ENCODE measurements around the gene OR5AU1.
A peak's percentile ranks its signal among the peaks of the same experiment; 100 is the strongest.

The OR5AU1 gene

DNA sequence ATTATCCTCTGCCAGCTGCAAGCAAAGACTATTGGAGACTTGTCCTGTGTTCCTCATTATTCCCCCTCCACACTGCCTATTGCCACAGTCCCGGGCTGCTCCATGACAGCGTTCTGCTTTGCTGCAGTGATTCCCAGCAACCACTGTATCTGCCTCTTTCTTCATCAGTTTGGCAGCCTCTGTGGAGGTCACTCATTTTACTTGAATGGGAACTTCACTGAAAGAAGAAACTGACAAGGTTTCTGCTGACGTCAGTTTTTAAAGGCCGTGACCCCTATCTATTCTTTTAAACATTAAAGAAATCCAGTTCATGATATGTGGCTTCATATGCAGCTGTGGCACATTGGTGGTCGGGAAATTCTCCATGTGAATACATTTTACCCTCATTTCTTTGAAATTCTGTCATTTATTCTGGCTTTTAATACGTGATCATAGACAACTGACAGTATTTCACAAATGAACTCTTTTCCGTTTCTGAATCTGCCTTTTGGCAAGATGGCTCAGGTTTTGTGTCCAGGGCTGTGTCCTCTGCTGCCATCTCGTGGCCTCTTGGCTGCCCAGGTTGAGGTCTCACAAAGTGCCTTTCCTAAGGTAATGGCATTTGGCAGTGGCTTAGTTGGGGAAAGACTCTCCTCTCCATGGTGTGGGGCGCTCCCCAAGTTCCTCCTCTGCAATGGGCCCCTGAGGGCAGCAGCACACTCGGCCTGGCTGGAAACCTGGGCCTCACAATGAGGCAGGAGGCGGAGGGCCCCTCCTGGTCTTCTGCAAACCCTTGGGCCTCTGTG, 49.2 kb downstream of the OR5AU1 start:
- DNase-seq, result peak; percentile 70

DNA sequence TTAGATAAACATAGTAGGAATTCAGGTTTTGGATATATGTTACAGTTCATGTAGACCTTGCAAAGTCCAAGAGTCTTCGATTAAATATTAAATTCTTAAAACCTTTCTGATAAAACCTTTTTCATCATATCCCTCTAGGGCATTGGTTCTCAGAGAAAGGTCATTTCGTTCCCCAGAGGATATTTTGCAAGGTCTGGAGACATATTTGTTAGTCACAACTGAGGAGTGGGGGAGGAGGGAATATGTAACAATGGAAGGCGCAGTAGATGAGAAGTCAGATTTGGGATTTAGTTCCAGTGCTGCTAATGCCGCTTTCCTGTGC, 49.7 kb downstream of the OR5AU1 start:
- no peak for DNase-seq

DNA sequence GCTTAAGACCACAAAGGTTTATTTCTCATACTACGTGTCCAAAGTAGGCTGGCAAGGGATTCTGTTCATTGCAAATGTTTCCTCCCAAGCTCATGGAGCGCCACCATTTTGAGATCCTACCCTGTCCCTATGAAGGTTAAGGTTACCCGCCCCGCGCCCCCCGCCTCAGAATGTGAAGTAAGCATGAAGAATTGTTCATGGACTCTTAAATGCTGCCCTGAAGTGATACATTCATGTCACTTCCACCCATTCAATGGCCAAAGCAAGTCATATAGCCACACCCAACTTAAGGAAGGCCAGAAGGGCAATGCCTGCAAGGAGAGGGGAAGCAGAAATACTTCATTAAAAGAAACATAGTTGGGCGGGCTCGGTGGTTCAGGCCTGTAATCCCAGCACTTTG, 50.8 kb downstream of the OR5AU1 start:
- no peak for DNase-seq
